Ovary (tissue), 3 donors: Measurements from ENCODE around the gene SPECC1.

ENCODE experiments used
- CTCF ChIP-seq, 3 donors: fragments of 450-650 bp in 2 of 3; fragments of 200-600 bp in 1 of 3; IDR thresholded peaks; one replicate each; pipeline versions ENCODE4 v1.5.1 to v1.8.0; 2016 to 2022; ENCODE audit warnings: antibody characterized with exemption in 3 of 3, mild to moderate bottlenecking in 1 of 3
- POLR2A ChIP-seq: fragments of 450-650 bp; IDR thresholded peaks from one replicate; pipeline ENCODE4 v1.6.1; 2017; ENCODE audit warnings: antibody characterized with exemption, mild to moderate bottlenecking, moderate library complexity
- donor health status: DM: no; HTN: no; CAD: no.

DNA sequence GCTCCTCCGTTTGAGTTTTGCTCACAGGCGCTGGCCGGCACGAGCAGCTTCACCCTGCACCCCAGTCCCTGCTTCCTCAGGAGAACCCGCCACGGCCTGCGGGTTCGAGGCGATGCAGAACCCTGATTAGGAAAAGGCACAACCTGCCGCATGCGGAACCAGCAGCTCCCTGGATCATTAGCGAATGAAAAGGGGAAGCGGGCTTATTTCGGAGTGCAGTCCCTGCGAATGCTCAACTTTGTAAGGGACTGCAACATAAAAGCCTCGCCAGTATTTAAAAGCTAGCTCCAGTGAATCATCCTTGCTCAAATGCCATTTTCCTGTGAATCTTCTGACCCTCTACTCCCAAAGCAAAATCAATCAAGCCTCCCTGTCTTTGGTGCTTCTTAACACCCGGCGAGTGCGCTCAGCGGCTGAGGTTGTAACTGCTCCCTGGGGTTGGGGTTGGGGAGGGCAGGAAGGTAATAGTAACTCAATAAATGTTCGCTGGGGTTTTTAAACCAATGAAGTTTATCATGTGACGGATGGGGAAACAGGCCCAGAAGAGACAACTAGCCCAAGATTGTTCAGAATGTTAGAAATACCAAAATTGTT is 30.9 kb upstream of the SPECC1 start:
- TF ChIP-seq CTCF (IDR thresholded peaks at IDR 0.05) (no peak), POLR2A (no peak)
